ENCODE measurements around the gene COPS8.

Gene COPS8

DNA sequence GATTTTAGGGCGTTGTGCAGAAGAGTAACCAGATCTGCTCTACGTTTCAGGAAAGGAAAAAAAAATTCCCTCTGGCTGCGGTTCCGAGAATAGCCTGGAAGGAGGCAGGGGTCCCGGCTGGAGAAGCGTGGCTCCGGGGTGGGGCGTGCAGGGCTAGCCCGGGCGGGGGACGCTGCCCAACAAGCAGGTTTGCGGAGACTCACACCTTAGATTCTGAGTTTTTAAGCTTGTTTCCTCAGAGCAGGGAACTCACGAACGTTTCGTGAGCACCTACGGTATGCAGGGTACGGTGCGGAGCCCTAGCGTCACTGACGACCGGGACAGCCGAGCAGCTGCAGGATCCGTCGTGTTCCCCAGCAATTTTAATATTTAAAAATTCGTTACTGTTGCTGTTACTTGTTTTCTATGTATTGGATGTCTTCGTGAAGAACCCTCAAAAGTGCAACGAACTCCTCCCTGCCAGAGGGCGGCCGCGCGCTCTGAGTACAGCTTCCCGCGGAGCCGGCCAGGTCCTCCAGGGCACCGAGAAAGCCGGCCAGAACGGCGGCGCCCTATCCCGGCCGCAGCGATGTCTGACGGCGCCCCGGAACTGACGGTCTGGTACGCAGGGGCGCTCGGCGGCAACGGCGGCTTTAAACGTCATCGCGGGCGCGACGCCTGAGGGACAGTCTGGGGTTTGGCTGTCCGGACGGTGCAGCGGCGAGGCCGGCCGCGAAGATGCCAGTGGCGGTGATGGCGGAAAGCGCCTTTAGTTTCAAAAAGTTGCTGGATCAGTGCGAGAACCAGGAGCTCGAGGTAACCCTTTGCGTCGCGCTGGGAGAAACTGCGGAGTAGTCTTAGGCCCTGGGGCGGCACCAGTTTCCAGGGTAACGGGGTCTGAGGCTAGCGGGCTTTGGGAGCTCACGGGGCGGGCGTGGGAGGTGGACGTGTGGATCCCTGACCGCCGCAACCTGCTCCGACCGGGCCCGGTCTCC is at the start of gene COPS8:
TSS of gene COPS8 (plus strand) at position 642 of the 974 bp plus-strand sequence. CDS start at position 718, 76 bp downstream.
- peak; percentile 31 for FAIRE-seq

- FAIRE-seq, result no peak
These were observed 46.2 kb upstream of the COPS8 start for GRCh38 chr2:237039301-237040031.

DNA sequence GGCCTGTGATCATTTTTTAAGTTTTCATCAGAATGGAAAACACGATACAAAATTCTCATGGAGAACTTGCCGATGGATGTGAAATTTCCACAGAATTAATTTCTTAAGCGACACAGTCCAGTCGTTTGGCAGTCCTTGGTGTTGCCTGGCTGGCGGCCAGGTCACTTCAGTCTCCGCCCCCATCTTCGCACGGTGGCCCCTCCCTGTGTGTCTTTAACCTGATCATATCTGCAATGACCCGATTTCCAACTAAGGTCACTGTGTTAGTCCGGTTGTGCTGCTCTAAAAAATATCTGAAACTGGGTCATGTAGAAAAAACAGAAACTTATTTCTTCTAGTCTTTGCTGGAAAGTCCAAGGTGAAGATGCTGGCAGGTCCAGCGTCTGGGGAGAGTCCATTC is 44.5 kb upstream of the COPS8 start:
- no peak for FAIRE-seq

- FAIRE-seq, result no peak
These were observed 43.6 kb upstream of the COPS8 start for GRCh38 chr2:237042101-237042500.

GRCh38 chr2:237043866-237044265 is 41.8 kb upstream of the COPS8 start:
- FAIRE-seq, result no peak

- no peak for FAIRE-seq
These were observed 41.4 kb upstream of the COPS8 start for GRCh38 chr2:237044281-237044680.

- FAIRE-seq, result no peak
These were observed 40.2 kb upstream of the COPS8 start for GRCh38 chr2:237045449-237045848.

DNA sequence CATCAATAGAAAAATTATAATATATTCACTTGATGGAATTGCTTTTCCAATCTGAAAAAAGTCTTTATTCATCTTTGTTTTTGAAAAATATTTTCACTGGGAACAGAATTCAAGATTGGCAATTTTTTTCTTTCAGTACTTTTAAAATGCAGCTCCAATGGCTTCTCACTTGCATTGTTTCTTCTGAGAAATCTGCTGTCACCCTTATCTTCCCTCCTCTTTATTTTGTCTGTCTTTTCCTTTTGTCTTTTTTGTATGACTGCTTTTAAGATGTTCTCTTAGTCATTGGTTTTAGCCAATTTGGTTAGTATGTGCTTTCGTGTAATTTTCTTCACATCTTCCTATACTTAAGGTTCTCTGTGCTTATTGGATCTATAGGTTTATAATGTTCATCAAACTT is 37.1 kb upstream of the COPS8 start:
- FAIRE-seq, result no peak

GRCh38 chr2:237051861-237052260 is 33.8 kb upstream of the COPS8 start:
- FAIRE-seq, result no peak

- FAIRE-seq, result no peak
These were observed 32.6 kb upstream of the COPS8 start for GRCh38 chr2:237053066-237053465.

- FAIRE-seq, result no peak
These were observed 30.1 kb upstream of the COPS8 start for GRCh38 chr2:237055386-237056100.

DNA sequence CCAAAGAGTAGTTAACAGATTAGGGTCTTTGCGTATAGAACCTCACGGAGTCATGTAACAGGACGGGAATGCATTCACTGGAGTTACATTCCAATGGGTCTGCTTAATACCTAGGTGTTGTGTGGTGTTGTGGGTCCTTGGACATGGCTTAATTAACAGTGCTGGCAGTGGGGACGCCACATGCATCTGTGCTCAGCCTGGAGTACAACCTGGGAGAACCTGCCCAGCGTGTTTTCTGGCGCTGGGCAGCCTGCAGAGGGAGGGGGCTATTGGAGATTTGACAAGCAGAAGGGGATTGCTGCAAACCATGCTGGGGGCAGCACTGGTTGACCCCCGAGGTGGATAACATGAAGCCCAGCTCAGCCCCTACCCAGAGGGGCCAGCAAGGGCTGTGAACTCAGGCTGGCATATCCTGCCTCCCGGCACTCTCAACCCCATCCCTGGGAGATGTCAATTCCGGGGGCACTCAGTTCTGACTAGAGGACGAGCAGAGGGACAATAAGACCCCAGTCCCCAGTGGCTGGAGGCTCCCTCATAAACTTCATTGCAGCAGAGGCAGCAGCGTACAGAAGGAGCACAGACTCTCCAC is 29.3 kb upstream of the COPS8 start:
- no peak for FAIRE-seq

- no peak for FAIRE-seq
These were observed 28.6 kb upstream of the COPS8 start for GRCh38 chr2:237057107-237057506.

DNA sequence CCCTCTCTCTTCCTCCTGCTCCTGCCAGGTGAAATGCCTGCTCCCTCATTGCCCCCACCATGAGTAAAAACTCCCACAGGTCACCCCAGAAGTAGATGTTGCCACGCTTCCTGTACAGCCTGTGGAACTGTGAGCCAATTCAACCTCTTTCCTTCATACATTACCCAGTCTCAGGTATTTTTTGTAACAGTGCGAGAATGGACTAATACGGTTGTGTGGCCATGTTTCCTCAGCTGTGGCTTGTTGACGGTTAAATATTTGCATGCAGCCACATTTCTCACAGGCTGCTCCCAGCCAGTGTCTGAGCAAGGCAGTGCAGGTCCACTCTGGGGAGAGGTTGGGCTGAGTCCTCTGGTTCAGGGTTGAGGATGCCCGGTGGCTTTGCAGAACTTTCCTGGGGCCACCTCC is 27.8 kb upstream of the COPS8 start:
- FAIRE-seq, result no peak

DNA sequence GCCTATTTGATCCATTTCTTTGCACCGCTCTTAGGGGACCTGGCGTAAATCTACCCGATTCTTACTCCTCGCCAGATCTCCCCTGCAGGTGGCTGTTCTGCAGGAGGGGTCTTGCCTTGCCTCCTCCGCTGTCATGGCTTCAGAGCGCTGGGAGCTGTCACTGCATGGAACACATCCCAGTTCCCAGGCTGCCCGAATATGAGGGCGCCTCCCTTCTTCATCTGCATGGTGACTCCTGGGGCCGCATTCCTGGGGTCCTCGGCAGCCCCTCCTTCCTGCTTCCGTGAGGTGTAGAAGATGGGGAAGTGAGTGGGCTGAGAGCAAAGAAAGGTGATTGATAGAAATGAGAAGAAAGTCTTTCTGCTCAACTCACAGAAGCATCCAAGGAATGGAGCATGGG is 27.3 kb upstream of the COPS8 start:
- FAIRE-seq, result no peak

GRCh38 chr2:237059155-237059875 is 26.4 kb upstream of the COPS8 start:
- no peak for FAIRE-seq

- no peak for FAIRE-seq
These were observed 25.0 kb upstream of the COPS8 start for GRCh38 chr2:237060534-237061312.

GRCh38 chr2:237061356-237061755 is 24.3 kb upstream of the COPS8 start:
- no peak for FAIRE-seq

GRCh38 chr2:237062585-237062984 is 23.1 kb upstream of the COPS8 start:
- no peak for FAIRE-seq

GRCh38 chr2:237064203-237065070 is 21.3 kb upstream of the COPS8 start:
- FAIRE-seq, result no peak

Data from colon (tissue), 2 donors.